ENCODE data around the gene SLC25A48.

Gene SLC25A48

DNA sequence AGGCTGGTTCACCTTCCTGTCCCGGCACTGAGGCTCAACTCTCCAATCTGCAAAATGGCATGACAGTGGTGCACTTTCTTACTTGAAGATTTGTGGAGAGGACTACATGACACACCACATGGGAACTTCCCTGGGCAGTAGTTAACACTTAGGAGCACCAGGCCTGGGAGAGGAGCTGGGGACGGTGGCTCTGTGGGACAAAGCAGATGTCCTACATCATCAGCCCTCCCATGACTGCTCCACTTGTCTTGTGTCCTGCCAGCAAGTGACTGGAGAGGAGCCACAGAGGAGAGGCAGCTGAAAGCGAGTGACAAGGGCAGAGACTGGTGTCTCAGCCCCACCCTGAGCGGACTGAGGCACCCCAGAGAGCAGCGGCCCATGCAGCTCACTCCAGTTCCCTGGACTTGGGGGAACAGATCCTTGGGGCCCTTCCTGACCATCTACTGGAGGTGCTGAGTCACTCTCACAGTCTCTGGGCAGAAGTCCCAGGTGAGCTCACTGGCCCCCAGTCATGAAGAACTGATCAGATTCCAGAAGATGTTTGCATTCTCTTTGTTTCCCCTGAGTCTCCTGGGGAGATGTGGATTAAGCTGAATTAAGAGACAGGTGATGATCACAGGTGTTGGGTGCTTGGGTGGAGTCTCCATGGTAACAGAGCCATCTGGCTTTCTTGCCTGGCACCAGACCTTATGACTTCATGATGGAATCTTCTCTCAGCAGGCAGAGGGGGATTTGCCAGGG is 13.2 kb upstream of the SLC25A48 start:
- Histone ChIP-seq H3K36me3 (ENCODE audit: insufficient read depth, low read length) (no peaks in the 10 kb centered on the region), H3K4me3 (no peak overlapping the region), H3K9me3 (ENCODE audit: low read depth, low read length) (no peaks in the 10 kb centered on the region), H3K9ac (ENCODE audit: insufficient read length) (no peak overlapping the region), H3K27ac (no peak overlapping the region)
- no peak for TF ChIP-seq EZH2 (IDR thresholded peaks at IDR 0.05)
- TF ChIP-seq POLR2AphosphoS5 (IDR thresholded peaks at IDR 0.05; ENCODE audit: borderline replicate concordance, low read depth, low read length), result no peak
- TF ChIP-seq FOXP2 (optimal IDR thresholded peaks at IDR 0.05; ENCODE audit: control extremely low read depth, extremely low read length, insufficient read depth), result no peak
- no peak for DNase-seq (ENCODE audit: low read depth, low spot score)

DNA sequence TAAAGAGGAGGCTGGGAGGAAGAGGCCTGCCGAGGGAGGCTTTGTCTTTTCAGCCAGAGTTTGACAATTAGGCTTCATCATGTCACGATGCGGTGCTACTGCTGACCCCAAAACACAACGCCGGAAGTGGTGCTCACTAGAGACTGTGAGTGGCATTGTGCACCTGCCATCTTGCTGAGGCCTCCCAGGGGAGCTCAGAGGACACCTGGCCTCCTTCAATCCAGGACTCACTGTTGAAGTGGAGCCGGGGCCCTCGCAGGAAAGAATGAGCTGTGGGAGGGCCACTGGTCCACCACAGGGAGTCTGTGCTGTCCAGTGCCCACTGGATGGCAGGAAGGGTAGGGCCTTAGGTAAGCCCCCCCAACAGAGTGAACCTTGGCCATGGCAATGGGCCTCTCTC is 12.7 kb upstream of the SLC25A48 start:
- Histone ChIP-seq H3K9ac (ENCODE audit: insufficient read length) (no peak overlapping the region), H3K9me3 (ENCODE audit: low read depth, low read length) (no peaks in the 10 kb centered on the region), H3K4me3 (no peak overlapping the region), H3K36me3 (ENCODE audit: insufficient read depth, low read length) (no peaks in the 10 kb centered on the region), H3K27ac (no peak overlapping the region)
- TF ChIP-seq POLR2AphosphoS5 (IDR thresholded peaks at IDR 0.05; ENCODE audit: borderline replicate concordance, low read depth, low read length), result no peak
- TF ChIP-seq FOXP2 (optimal IDR thresholded peaks at IDR 0.05; ENCODE audit: control extremely low read depth, extremely low read length, insufficient read depth), result no peak
- no peak for TF ChIP-seq EZH2 (IDR thresholded peaks at IDR 0.05)
- DNase-seq (ENCODE audit: low read depth, low spot score), result no peak

DNA sequence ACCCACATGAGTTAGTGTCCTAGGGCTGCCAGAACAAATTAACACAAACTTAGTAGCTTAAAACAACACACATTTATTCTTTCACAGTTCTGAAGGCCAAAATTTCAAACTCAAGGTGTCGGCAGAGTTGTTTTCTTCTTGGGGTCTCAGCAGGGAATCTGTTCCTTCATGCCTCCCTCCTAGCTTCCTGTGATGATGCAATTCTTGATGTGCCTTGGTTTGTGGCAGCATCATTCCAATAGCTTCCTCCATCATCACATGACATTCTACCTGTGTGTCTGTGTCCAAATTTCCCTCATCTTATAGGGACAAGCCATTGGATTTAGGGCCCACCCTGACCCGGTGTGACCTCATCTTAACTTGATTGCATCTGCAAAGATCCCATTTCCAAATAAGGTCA is 12.2 kb upstream of the SLC25A48 start:
- H3K27ac ChIP-seq, result no peak overlapping the region
- no peaks in the 10 kb centered on the region for H3K9me3 ChIP-seq (ENCODE audit: low read depth, low read length)
- H3K36me3 ChIP-seq (ENCODE audit: insufficient read depth, low read length), result no peaks in the 10 kb centered on the region
- TF ChIP-seq POLR2AphosphoS5 (IDR thresholded peaks at IDR 0.05; ENCODE audit: borderline replicate concordance, low read depth, low read length) (no peak), EZH2 (IDR thresholded peaks at IDR 0.05) (no peak), FOXP2 (optimal IDR thresholded peaks at IDR 0.05; ENCODE audit: control extremely low read depth, extremely low read length, insufficient read depth) (no peak)
- H3K9ac ChIP-seq (ENCODE audit: insufficient read length), result no peak overlapping the region
- no peak overlapping the region for H3K4me3 ChIP-seq
- DNase-seq (ENCODE audit: low read depth, low spot score), result no peak

DNA sequence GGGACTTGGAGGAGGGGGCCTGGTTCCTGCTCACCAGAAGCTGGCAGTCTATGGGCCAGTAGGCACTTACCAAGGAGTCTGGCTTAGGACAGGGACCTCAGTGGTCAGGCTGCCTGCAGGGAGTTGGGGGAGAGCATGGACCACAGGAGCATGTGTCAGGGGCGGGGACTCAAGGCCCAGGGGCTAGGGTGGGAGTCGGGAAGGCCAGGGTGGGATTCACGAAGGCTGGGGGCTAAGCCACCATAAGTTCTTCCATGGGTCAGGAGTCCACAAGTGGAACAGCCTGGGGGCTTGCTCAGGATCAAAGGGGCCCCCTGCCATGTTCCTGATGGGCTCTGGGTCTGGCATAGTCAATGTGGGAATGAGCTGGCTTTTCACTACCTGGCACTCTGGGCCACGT is 11.5 kb upstream of the SLC25A48 start:
- Histone ChIP-seq H3K9ac (ENCODE audit: insufficient read length) (no peak overlapping the region), H3K4me3 (no peak overlapping the region), H3K36me3 (ENCODE audit: insufficient read depth, low read length) (no peaks in the 10 kb centered on the region), H3K9me3 (ENCODE audit: low read depth, low read length) (no peaks in the 10 kb centered on the region), H3K27ac (no peak overlapping the region)
- TF ChIP-seq EZH2 (IDR thresholded peaks at IDR 0.05) (no peak), FOXP2 (optimal IDR thresholded peaks at IDR 0.05; ENCODE audit: control extremely low read depth, extremely low read length, insufficient read depth) (no peak), POLR2AphosphoS5 (IDR thresholded peaks at IDR 0.05; ENCODE audit: borderline replicate concordance, low read depth, low read length) (no peak)
- no peak for DNase-seq (ENCODE audit: low read depth, low spot score)

DNA sequence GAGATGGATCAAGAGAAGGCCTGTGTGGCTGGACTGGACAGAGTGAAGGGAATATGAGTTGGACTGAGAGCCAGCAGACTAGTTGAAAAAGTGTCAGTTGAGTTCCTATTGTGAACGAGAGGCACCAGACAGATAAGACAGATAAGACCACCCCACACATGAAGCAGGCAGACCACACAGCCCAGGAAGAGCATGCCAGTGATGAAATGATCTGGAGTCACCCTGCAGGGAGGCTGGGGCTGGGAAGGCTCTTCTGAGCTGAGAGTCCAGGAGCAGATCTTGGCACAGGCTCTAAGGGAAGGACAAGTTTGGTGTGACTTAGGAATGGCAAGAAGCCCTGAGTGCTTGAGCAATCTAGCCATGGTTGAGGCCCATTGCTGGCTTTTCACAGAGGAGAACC is 10.6 kb upstream of the SLC25A48 start:
- TF ChIP-seq POLR2AphosphoS5 (IDR thresholded peaks at IDR 0.05; ENCODE audit: borderline replicate concordance, low read depth, low read length) (no peak), FOXP2 (optimal IDR thresholded peaks at IDR 0.05; ENCODE audit: control extremely low read depth, extremely low read length, insufficient read depth) (no peak), EZH2 (IDR thresholded peaks at IDR 0.05) (no peak)
- H3K9me3 ChIP-seq (ENCODE audit: low read depth, low read length), result no peaks in the 10 kb centered on the region
- DNase-seq (ENCODE audit: low read depth, low spot score), result no peak
- no peak overlapping the region for H3K4me3 ChIP-seq
- H3K9ac ChIP-seq (ENCODE audit: insufficient read length), result no peak overlapping the region
- H3K27ac ChIP-seq, result no peak overlapping the region
- H3K36me3 ChIP-seq (ENCODE audit: insufficient read depth, low read length), result no peaks in the 10 kb centered on the region

DNA sequence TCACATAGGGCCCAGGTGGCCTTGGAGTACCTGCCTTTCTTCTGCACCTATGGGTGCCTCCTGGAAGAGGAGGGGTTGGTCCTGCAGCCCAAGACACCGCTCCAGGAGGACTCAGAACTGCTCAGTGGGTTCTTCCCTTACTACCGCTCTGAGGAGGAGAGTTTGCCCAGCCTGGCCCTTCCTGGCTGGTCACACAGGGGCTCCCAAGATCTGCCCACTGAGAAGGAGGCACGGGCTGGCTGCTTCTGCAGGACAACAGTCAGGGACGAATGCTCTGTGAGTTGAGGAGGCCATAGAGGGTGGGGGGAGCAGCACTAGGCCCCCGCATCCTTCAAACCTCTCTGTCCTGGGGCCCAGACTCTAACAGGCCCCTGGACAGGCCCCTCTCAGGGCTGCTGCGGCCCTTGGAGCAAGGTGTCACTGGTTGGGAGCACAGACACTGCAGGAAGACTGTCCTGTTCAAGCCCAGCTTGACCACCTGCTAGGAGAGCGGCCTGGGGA is 9.9 kb upstream of the SLC25A48 start:
- TF ChIP-seq FOXP2 (optimal IDR thresholded peaks at IDR 0.05; ENCODE audit: control extremely low read depth, extremely low read length, insufficient read depth), result no peak
- TF ChIP-seq POLR2AphosphoS5 (IDR thresholded peaks at IDR 0.05; ENCODE audit: borderline replicate concordance, low read depth, low read length), result no peak
- no peak for TF ChIP-seq EZH2 (IDR thresholded peaks at IDR 0.05)
- Histone ChIP-seq H3K9me3 (ENCODE audit: low read depth, low read length) (no peaks in the 10 kb centered on the region), H3K27ac (no peak overlapping the region), H3K4me3 (no peak overlapping the region), H3K36me3 (ENCODE audit: insufficient read depth, low read length) (no peaks in the 10 kb centered on the region), H3K9ac (ENCODE audit: insufficient read length) (no peak overlapping the region)
- no peak for DNase-seq (ENCODE audit: low read depth, low spot score)

DNA sequence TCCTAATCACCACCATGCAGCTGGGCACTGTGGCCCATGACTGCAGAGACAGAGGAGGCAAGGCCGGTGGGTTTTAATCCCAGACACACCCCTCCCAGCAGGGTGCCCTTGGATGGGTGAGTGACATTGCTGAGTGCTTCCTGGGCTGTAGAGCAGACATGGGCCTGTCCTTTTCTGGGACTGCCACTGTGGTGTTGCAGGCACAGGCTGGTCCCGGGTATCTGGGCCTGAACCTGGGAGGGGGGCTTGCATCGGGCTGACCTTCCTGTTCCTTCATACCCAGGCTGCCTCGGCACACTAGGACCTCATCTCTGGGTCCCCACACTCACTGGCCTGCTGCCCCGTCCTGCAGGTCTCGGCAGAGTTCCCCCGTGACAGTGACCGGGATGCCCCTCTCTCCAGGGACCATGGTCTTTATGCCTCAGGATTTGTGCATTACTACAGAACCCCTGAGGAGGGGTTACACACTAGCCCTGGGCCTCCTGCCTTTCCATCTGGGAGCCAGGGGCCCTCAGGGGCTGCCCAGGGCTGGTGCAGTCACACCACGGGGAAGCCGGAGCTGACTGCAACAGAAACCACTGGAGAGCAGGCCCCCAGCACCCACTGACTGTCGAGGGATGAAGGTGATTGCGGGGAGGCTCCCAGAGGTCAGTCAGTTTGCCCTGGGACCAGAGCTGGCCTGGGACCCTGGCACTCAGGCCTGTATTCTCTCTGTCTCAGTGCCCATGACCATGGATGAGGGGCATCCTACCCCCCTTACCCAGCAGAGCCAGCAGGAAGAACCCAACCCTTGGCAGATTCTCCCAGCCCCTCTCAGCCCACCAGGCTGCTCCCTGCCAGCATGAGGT is 8.9 kb upstream of the SLC25A48 start:
- no peak overlapping the region for H3K27ac ChIP-seq
- TF ChIP-seq FOXP2 (optimal IDR thresholded peaks at IDR 0.05; ENCODE audit: control extremely low read depth, extremely low read length, insufficient read depth) (no peak), POLR2AphosphoS5 (IDR thresholded peaks at IDR 0.05; ENCODE audit: borderline replicate concordance, low read depth, low read length) (no peak), EZH2 (IDR thresholded peaks at IDR 0.05) (no peak)

DNA sequence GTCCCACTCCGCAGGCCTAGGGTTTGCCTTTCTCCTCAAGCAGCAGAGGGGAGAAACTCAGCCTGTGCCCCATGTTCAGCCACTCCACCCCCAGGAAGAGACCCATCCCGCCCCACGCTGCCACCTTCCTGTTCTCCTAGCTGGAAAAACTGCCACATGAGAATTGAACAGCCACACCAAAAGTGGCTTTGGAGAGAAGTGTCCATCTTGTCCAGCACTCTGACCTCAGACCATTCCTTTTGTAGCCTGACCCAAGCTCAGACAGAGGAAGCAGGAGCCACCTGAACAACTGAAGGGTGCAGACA is 8.3 kb upstream of the SLC25A48 start:
- Histone ChIP-seq H3K4me3 (no peak overlapping the region), H3K27ac (no peak overlapping the region), H3K36me3 (ENCODE audit: insufficient read depth, low read length) (no peaks in the 10 kb centered on the region), H3K9me3 (ENCODE audit: low read depth, low read length) (no peaks in the 10 kb centered on the region), H3K9ac (ENCODE audit: insufficient read length) (no peak overlapping the region)
- DNase-seq (ENCODE audit: low read depth, low spot score), result no peak
- TF ChIP-seq EZH2 (IDR thresholded peaks at IDR 0.05) (no peak), FOXP2 (optimal IDR thresholded peaks at IDR 0.05; ENCODE audit: control extremely low read depth, extremely low read length, insufficient read depth) (no peak)

More for the DNA sequence above, 8.9 kb upstream of the SLC25A48 start:
- no peaks in the 10 kb centered on the region for H3K36me3 ChIP-seq (ENCODE audit: insufficient read depth, low read length)
- H3K9me3 ChIP-seq (ENCODE audit: low read depth, low read length), result no peaks in the 10 kb centered on the region
- H3K4me3 ChIP-seq, result no peak overlapping the region
- H3K9ac ChIP-seq (ENCODE audit: insufficient read length), result no peak overlapping the region
- DNase-seq (ENCODE audit: low read depth, low spot score), result no peak
